CD4-positive, alpha-beta T cell treated with Interleukin-17A for 4 hours (primary cell): ENCODE measurements around the gene PANX2.

Source experiments
- DNase-seq: peaks from one replicate; pipeline ENCODE4 v3.0.0-alpha.2; 2020; ENCODE audit warnings: mixed read lengths

The PANX2 gene

DNA sequence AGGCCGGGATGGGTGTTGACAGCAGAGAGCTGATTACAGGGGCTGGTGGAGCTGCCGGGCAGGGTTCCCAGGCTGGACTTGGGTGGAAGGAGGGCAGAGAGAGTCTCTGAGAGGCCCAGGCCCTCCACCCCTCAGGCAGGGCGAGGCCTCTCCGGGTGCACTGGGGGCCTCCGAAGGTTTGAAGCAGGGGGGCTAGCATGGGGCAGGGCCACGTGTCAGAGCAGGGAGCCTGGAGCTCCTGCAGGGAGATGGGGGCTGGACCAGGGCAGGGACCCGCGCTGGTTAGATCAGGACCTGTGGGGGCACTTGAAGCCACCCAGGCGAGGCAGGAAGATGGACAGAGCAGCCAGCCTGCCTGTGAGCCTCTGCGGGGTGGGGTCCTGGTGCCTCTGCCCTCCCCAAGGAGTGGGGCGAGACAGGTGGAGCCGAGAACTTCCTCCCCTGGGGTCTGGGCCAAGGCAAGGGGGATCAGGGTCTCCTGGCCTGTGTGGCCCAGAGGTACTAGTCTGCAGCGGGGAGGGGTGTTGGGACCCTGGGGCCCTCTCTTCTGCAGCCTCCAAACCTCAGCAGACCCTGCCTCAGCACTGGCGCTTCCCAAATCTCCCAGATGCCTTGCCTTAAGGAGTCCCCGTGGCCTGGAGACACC is 911 bp downstream of the PANX2 start:
- DNase-seq = no peak

DNA sequence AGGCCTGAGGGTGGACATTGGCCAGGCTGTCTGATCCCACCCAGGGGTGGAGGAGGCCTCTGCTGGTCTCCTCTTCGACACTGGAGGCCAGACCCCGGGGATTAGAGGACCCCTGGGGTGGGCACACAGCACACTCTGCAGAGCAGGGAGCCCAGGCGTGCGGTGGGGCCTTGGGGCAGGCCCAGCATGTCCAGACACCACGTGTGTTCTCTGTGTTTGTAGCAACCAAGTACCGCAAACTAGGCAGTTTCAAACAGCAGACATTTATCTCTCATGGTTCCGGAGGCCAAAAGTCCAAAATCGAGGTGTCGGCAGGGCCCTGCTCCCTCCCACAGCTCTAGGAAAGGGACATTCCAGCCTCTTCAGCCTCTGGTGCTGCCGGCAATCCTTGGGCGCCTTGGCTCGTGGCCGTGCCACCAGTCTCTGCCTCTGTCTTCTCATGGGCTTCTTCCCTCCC is 1.5 kb downstream of the PANX2 start:
- no peak for DNase-seq

DNA sequence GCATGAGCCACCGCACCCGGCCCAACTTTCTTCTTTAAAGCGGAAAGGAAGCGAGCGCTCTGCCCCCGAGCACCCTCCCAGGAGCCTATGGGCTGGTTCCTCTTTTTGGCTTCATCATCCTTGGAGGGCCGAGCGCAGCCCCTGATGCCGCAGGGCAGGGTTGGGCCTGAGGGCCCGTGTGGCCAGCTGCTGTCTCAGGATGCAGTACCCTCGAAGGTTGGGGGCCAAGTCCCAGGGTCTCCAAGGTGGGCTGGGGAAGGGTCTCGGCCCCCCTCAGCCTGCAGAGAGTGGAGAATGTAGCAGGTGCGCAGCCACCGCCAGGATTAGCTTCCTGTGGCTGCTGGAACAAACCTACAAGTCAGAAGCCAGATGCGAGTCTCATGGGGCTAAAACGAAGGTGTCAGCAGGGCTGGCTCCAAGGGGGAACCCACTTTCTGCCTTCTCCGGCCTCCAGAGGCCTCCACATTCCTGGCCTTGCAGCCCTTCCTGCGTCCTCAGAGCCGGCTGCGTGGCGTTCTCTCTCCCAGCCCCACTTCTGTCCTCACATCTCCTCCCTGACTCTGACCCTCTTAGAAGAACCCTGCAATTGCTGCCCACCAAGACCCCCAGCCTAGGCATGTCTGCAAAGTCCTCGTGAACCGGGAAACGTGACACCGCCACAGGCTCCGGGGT is 2.9 kb downstream of the PANX2 start:
- no peak for DNase-seq

DNA sequence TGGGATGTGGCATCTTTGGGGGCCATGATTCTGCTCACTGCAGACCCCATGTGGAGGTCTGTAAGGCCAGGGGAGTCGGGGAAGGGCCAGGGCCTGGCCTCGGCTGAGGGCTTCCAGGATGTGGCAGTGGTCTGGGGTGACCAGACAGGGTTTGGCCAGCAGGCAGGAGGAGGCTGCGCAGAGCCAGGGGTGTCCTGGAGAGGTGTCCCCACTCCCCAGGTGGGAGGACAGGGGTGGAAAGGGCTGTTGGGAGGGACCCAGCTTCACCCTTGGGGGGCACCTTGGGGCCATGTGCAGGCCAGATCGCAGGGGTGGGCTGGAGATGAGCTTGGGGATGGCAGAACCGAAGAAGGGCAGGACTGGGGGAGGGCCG is 3.4 kb downstream of the PANX2 start:
- no peak for DNase-seq

DNA sequence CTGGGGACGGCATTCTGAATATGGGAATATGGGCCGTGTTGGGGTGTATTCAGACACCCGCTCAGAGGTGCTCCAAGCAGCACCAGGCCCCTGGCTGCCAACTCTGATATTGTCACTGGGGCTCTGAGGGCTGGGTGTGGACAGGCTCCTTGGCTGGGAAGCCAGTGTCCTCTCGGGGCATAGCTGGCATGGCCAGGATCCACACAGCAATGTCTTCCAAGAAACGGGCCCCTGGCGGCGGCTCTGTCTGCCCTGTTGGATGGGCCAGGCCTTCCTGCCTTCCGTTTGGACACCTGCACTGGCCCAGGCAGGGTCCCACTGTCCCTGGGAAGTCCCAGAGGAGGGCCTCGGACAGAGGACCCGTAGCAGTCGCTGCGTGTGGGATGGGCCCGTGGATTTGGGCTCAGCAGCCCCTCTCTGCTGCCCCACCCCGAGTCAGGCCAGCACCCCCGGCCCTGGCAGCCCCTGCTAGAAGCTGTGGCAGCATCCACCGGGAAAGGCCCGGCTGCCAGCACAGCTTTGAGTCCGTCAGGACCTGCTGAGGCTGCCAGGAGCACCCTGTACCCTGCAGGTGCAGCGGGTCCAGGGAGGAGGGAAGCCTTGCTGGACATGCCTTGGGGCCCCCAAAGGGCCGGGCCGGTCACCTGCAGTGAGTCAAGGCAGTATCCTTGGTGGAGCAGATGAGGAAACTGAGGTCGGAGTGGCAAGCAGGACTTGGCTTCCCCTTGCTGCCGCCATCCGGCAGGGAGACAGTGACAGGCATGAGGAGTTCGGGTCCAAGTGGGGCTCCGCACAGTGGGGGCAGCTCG is 4.1 kb downstream of the PANX2 start:
- no peak for DNase-seq

DNA sequence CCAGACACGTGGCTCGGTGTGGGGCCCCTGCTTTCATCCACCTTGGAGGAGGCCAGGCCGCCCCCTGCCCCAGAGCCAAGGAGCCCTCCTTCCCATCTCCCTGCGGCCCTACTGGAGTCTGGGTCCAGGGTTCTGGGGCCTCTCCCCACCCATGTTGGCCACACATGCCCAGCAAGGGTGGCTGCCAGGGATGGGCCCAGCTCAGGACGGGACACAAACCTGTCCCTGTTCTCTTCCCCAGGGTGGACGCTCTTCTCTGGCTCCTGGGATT is 4.6 kb downstream of the PANX2 start:
- no peak for DNase-seq

DNA sequence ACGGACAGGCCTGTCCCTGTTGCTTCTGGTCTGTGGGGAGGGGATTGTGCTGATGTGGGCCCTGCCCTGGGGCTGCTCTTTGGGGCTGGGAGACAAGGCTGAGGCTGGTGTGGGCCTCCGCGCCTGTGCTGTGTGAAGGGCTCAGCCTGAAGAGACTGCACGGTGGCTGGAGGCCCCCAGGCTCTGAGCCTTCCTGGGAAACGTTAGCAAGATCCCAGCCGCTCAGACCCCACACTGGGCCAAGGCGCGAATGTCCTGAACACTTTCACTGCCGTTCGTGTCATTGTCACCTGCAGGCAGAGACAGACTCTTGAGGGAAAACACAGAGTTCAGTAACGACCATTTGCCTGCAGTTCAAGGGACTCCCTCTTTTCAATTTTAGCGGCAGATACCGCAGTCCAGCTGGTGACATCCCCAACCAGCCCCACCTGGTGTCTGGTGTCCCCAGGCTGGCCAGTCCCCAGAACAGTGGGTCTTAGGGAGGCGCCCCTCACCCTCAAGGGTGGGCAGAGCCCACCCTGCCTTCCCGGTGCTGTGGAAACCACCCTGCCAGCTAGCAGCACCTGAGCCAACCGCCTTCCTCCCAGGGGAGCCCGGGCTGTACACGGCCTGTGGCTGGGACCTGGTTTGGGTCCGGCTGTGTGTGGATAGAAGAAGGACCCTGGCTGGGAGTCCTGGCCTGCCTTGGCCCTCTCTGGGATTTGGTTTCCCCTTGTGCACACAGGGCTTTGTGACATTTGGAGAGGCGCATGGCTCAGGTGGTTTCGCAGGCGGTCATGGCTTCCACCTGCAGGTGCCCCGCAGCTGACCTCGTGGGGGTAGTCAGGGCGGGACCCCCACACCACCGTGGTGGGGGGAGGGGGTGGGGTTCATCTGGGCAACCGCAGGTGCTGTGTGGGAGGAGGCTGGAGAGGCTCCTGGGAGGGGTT is 5.7 kb downstream of the PANX2 start:
- DNase-seq = no peak

DNA sequence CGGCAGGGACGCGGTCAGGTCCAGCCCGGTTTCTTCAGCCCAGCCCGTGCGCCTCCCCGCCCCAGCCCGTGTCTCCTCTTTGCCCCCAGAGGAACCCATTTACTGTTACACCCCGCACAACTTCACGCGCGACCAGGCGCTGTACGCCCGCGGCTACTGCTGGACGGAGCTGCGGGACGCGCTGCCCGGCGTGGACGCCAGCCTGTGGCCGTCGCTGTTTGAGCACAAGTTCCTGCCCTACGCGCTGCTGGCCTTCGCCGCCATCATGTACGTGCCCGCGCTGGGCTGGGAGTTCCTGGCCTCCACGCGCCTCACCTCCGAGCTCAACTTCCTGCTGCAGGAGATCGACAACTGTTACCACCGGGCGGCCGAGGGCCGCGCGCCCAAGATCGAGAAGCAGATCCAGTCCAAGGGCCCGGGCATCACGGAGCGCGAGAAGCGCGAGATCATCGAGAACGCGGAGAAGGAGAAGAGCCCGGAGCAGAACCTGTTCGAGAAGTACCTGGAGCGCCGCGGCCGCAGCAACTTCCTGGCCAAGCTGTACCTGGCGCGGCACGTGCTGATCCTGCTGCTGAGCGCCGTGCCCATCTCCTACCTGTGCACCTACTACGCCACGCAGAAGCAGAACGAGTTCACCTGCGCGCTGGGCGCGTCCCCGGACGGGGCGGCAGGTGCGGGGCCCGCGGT is 6.5 kb downstream of the PANX2 start:
- no peak for DNase-seq

DNA sequence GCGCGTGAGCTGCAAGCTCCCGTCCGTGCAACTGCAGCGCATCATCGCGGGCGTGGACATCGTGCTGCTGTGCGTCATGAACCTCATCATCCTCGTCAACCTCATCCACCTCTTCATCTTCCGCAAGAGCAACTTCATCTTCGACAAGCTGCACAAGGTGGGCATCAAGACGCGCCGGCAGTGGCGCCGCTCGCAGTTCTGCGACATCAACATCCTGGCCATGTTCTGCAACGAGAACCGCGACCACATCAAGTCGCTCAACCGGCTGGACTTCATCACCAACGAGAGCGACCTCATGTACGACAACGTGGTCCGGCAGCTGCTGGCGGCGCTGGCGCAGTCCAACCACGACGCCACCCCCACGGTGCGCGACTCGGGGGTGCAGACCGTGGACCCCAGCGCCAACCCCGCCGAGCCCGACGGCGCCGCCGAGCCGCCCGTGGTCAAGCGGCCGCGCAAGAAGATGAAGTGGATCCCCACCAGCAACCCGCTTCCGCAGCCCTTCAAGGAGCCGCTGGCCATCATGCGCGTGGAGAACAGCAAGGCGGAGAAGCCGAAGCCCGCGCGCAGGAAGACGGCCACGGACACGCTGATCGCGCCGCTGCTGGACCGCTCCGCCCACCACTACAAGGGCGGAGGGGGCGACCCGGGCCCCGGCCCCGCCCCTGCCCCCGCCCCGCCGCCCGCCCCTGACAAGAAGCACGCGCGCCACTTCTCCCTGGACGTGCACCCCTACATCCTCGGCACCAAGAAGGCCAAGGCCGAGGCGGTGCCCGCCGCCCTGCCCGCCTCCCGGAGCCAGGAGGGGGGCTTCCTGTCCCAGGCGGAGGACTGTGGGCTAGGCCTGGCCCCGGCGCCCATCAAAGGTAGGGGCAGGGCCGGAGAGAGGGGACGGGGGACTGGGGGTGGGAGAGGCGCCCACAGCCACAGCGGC is 7.3 kb downstream of the PANX2 start:
- DNase-seq = no peak

DNA sequence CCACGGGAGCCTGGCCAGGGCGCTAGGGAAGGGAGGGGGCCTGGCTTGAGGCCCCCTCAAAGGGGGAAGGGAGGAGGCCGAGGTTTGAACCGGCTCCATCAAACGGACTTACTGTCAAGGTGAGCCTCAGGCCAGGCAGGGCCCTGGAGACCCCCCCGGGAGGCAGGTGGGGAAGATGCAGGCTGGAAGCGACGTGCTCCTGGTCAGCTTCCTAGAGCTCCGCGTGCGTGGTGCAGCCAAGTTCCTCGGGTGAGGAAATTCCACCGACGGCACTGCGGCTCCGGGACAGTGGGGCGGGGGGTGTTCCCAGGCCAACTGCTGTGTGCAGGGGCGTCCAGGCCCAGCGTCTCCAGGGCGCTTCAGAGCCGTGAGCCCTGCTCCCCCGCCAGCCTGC is 7.9 kb downstream of the PANX2 start:
- DNase-seq = no peak

DNA sequence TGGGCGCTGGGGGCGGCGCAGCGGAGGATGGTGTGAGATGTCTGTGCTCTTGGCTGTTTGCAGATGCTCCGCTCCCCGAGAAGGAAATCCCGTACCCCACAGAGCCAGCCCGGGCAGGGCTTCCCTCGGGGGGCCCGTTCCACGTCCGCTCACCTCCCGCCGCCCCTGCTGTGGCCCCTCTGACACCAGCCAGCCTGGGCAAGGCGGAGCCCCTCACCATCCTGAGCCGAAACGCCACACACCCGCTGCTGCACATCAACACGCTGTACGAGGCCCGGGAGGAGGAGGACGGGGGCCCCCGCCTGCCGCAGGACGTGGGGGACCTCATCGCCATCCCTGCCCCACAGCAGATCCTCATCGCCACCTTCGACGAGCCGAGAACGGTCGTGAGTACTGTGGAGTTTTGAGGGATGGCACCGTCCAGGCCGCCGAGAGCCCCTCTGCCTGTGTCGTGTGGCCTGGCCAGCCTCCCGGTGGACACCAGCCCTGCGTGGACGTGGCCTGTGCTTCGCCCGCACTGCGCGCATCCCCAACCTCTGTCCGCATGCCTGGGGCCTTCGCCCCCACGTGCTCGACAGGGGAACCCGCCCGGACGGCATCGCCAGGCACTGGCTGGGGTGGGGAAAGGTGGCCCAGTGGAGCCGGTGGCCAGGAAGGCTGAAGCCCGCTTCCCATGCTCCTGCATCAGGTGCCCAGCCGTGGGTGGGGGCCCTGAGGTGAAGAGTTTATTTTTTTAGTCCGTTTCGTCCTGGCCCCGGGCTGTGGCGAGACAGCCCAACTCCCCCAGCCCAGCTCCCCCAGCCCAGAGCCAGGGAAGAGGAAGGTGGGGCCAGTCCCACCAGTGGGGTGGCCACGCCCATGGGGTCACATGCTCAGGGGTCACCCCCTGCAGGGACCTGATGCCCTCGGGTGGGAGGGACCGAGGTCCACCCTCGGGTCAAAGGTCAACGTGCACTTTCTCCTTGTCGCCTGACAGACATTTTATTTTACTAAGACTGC is 8.6 kb downstream of the PANX2 start:
- no peak for DNase-seq

DNA sequence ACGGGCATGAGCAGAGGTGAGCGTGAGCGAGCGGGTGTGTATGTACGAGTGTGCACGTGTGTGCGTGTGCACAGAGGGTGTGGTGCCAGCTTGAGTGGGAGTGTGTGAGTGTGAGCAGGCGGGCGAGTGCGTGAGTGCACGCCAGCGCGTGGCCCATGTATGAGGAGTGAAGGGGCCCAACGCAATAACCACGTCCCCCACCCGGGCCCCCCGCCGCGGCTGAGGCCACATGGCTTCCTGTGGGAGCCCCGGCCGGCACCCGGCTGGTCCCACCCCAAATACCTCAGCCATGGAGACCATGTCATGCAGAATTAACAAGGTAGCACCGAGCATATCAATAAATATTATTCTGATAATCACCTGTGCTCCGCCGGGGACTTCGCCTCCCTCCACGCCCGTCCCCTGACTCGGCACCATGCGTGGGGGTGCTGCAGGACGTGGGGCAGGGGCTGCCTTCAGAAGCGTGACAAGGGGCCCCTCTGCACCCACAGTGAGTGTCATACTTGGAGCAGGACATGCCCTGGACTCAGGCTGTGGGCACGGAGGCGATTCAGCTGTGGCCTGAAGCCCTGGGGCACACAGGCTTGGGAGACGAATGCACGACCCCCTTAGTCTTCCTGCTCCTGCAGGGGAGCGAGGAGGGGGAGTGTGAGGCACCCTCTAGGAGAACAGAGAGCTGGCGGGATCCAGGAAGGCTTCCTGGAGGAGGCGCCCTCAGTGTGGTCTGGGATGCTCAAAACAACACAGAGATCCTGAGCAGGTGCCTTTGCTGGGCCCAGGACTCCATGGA is 9.6 kb downstream of the PANX2 start:
- no peak for DNase-seq

DNA sequence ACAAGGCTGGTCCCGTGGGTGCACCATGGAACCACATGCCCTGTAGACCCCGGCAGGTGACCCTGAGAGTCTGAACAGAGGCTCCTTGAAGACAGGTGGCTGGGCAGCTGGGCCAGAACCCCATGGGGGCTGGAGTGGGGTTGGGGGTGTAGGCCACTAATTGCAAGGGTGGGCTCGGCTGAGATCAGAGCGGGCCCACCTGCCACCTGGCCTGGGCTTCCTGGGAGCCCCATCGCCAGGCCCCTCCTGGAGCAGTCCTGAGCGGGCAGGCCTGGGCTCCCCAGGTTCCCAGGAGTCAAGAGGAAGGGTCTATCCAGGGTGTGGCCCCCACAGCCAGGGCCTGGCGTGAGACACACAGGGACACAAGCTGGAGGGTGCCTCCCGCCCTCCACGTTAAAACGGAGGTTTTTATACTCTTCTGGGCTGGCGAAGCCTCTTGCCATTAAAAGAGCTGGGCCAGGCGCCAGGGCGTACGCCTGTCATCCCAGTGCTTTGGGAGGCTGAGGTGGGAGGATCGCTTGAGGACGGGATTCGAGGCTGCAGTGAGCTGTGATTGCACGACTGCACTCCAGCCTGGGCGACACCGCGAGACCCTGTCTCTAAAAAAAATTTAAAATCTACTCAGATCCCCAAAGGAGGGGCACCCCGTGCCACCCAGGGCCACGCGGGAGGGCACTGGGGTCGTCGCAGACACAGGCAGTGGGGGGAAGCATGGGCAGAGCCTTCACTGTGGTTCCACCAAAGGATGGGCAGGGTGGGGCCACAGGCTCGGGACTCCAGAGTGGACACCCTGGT is 10.4 kb downstream of the PANX2 start:
- no peak for DNase-seq

DNA sequence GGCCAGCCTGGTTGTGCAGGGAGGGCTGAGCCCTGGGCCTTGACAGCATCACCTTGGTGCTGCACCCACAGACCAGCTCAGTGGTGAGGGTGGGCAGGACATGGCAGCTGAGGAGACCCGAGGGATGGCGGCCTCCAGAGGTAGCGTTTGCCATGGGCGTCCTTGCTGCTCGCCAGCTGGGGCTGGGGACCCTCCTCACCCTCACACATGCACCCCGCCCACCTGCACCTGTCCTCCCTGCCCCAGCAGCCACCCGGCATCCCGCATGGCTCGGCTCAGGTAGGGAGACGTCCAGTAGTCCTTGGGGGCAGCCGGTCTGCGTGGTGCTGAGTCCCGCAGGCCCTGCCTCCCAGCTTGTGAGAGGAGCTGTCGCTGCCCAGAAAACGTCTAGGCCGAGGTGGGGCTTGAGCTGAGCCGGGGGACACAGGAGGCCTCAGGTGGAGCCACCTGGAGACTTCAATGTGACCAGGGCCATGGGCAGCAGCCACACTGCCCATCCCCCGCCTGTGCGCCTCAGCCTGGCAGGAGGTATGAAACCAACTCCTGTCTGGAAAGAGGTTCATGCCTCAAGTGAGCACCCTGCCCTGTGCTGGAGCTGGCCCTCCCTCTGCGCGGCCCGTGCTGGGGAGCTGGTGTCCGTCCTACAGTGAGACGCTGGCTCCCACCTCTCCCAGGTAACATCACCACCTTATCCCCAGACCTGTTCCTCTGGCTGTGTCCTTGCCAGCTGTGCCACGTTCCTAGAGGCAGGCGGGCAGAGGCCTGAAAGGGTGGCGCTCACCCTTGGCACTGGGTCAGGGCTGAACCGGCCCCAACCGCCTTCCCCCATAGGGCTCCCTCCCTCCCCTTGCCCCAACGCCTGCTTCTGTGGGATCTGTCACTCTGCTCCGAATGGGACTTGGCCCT is 11.9 kb downstream of the PANX2 start:
- no peak for DNase-seq

DNA sequence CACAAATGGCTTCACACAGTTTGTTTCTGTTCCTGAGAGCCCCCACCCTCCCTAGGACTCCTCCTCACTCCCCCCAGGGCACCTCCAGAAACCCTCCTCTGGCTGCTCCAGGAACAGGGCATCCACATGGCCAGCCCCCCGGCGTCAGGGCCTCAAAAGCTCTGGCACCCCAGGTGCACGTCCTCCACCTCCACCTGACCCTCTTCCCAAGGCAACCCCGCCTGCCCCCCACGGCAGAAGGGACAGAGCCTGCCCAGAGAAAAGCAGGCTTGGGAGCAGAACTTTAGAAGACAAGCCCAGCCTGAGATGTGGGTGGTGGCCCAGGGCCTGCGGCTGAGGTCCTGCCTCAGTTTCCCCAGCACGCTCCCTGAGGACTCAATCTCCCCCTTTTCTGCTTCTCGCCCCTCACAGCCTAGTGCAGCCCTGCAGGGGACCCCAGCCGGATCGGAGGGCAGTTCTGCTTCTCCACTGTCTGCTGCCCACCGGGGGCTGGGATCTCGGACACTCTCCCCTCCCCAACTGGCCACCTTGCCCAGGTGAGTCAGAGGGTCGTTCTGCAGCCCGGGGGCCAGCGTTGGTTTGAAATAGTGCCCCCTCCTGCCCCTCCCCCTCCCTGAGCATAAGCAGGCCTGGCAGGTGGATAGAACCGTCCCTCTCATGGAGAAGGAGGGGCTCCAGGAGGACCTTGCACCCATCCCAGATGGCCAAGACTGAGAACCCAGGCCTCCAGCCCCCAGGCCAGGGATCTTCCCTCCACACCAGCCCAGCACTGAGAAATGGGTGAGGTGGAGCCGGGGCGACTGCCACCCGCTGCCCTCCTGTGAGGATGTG is 12.8 kb downstream of the PANX2 start:
- DNase-seq = no peak
